Osteocyte (in vitro differentiated cells): ENCODE measurements around the gene APBA2. TPM values are rescaled to one million over a fixed set of nuclear protein-coding genes. Genes with fewer than 3 reads are reported as not detected.
"Not testable (repeated sequence)": the region's sequence is repeated elsewhere in the genome, so short reads cannot be mapped to it uniquely, and the experiment has no call there.

Experiments used
- DNase-seq: peaks from one replicate; pipeline ENCODE4 v3.0.0; 2021; ENCODE audit warnings: mixed read lengths; ENCODE audit not compliant: unreplicated experiment; ENCODE audit errors: extremely low spot score
- H3K27ac Mint-ChIP-seq: one replicate; pipeline ENCODE4 v1.8.0; 2021; ENCODE audit warnings: mild to moderate bottlenecking, mixed read lengths; ENCODE audit not compliant: unreplicated experiment
- H3K27me3 Mint-ChIP-seq: one replicate; pipeline ENCODE4 v1.8.0; 2021; ENCODE audit warnings: mixed read lengths; ENCODE audit not compliant: unreplicated experiment
- H3K36me3 Mint-ChIP-seq: one replicate; pipeline ENCODE4 v1.8.0; 2021; ENCODE audit warnings: mixed read lengths; ENCODE audit not compliant: unreplicated experiment
- H3K4me1 Mint-ChIP-seq: one replicate; pipeline ENCODE4 v1.8.0; 2021; ENCODE audit warnings: mixed read lengths; ENCODE audit not compliant: unreplicated experiment
- H3K4me3 Mint-ChIP-seq: one replicate; pipeline ENCODE4 v1.8.0; 2021; ENCODE audit warnings: mild to moderate bottlenecking, moderate library complexity, mixed read lengths; ENCODE audit not compliant: unreplicated experiment
- H3K9me3 Mint-ChIP-seq: one replicate; pipeline ENCODE4 v1.8.0; 2021; ENCODE audit warnings: mixed read lengths; ENCODE audit not compliant: unreplicated experiment
- CTCF ChIP-seq: fragments of 200-600 bp; sonication (generic); IDR thresholded peaks from 2 replicates; pipeline ENCODE4 v1.5.0; 2021; ENCODE audit warnings: antibody characterized with exemption, mild to moderate bottlenecking, moderate library complexity
- total RNA-seq: library from RNA; stranded (reverse); gene quantifications from 2 replicates; pipeline ENCODE4 v1.2.1, GENCODE V29; 2021

Gene APBA2
- total RNA-seq, 1 donor from 2014 or later = 23.5 TPM

- no peaks in the 10 kb centered on the region for H3K36me3 Mint-ChIP-seq
- no peak overlapping the region for H3K4me3 Mint-ChIP-seq
- H3K9me3 Mint-ChIP-seq = no peaks in the 10 kb centered on the region
- no peak for DNase-seq
- H3K27ac Mint-ChIP-seq = no peak overlapping the region
- TF ChIP-seq CTCF = no peak
- H3K27me3 Mint-ChIP-seq = no peaks in the 10 kb centered on the region
- H3K4me1 Mint-ChIP-seq = peaks cover 33% of the 10 kb centered on the region
These were observed 3.1 kb downstream of the APBA2 start for GRCh38 chr15:28888900-28889299.

- Mint-ChIP-seq H3K27ac (no peak overlapping the region), H3K4me3 (no peak overlapping the region), H3K9me3 (no peaks in the 10 kb centered on the region), H3K4me1 (peaks cover 33% of the 10 kb centered on the region), H3K36me3 (no peaks in the 10 kb centered on the region), H3K27me3 (no peaks in the 10 kb centered on the region)
- TF ChIP-seq CTCF = no peak
- no peak for DNase-seq
These were observed 3.6 kb downstream of the APBA2 start for GRCh38 chr15:28889346-28889745.

- H3K9me3 Mint-ChIP-seq, H3K36me3 Mint-ChIP-seq, DNase-seq, H3K4me3 Mint-ChIP-seq, H3K27ac Mint-ChIP-seq, H3K27me3 Mint-ChIP-seq: not testable (repeated sequence)
- peaks cover 33% of the 10 kb centered on the region for H3K4me1 Mint-ChIP-seq
These were observed 4.1 kb downstream of the APBA2 start for GRCh38 chr15:28889871-28890270.

GRCh38 chr15:28890291-28890690 lies 4.5 kb downstream of the APBA2 start:
- not testable (repeated sequence) for H3K9me3 Mint-ChIP-seq, H3K27ac Mint-ChIP-seq, H3K4me3 Mint-ChIP-seq, DNase-seq, H3K36me3 Mint-ChIP-seq, H3K27me3 Mint-ChIP-seq
- H3K4me1 Mint-ChIP-seq = peaks cover 30% of the 10 kb centered on the region

GRCh38 chr15:28890711-28891495 lies 5.1 kb downstream of the APBA2 start:
- H3K9me3 Mint-ChIP-seq = no peaks in the 10 kb centered on the region
- H3K27ac Mint-ChIP-seq = no peak overlapping the region
- TF ChIP-seq CTCF = no peak
- DNase-seq = no peak
- no peaks in the 10 kb centered on the region for H3K36me3 Mint-ChIP-seq
- no peaks in the 10 kb centered on the region for H3K27me3 Mint-ChIP-seq
- H3K4me1 Mint-ChIP-seq = peaks cover 30% of the 10 kb centered on the region
- no peak overlapping the region for H3K4me3 Mint-ChIP-seq

GRCh38 chr15:28891588-28891987 lies 5.8 kb downstream of the APBA2 start:
- no peaks in the 10 kb centered on the region for H3K36me3 Mint-ChIP-seq
- TF ChIP-seq CTCF = no peak
- H3K27ac Mint-ChIP-seq = no peak overlapping the region
- no peaks in the 10 kb centered on the region for H3K27me3 Mint-ChIP-seq
- no peaks in the 10 kb centered on the region for H3K9me3 Mint-ChIP-seq
- peaks cover 30% of the 10 kb centered on the region for H3K4me1 Mint-ChIP-seq
- H3K4me3 Mint-ChIP-seq = no peak overlapping the region
- DNase-seq = no peak
